NCI-H1105 (cell line): ENCODE data around the gene LIX1.

Experiments
- DNase-seq: peaks from one replicate; lab custom pipeline; 2025; lab: John Stamatoyannopoulos, UW

Gene LIX1

GRCh38 chr5:97074859-97075489, 67.4 kb downstream of the LIX1 start:
- no peak for DNase-seq

- no peak for DNase-seq
Observed at GRCh38 chr5:97073420-97073819, 69.0 kb downstream of the LIX1 start.

- no peak for DNase-seq
Observed at GRCh38 chr5:97072696-97073095, 69.7 kb downstream of the LIX1 start.

GRCh38 chr5:97071993-97072392, 70.4 kb downstream of the LIX1 start:
- no peak for DNase-seq

- no peak for DNase-seq
Observed at GRCh38 chr5:97071101-97071500, 71.3 kb downstream of the LIX1 start.

- DNase-seq, result no peak
Observed at GRCh38 chr5:97070234-97070633, 72.2 kb downstream of the LIX1 start.

- no peak for DNase-seq
Observed at GRCh38 chr5:97067296-97067850, 75.0 kb downstream of the LIX1 start.

GRCh38 chr5:97065475-97065874, 76.9 kb downstream of the LIX1 start:
- DNase-seq, result no peak

- DNase-seq, result no peak
Observed at GRCh38 chr5:97063251-97063650, 79.2 kb downstream of the LIX1 start.

- no peak for DNase-seq
Observed at GRCh38 chr5:97062046-97062445, 80.4 kb downstream of the LIX1 start.

GRCh38 chr5:97056263-97056662, 86.1 kb downstream of the LIX1 start:
- no peak for DNase-seq

- no peak for DNase-seq
Observed at GRCh38 chr5:97049175-97049574, 93.2 kb downstream of the LIX1 start.

- DNase-seq, result no peak
Observed at GRCh38 chr5:97047076-97047475, 95.3 kb downstream of the LIX1 start.

GRCh38 chr5:97046270-97046982, 96.0 kb downstream of the LIX1 start:
- DNase-seq, result no peak

GRCh38 chr5:97044052-97044451, 98.4 kb downstream of the LIX1 start:
- DNase-seq, result no peak

- no peak for DNase-seq
Observed at GRCh38 chr5:97043511-97043910, 98.9 kb downstream of the LIX1 start.

GRCh38 chr5:97042996-97043395, 99.4 kb downstream of the LIX1 start:
- no peak for DNase-seq
